Measurements from ENCODE around the gene CMKLR1. TPM values are rescaled to one million over a fixed set of nuclear protein-coding genes. Genes with fewer than 3 reads are reported as not detected.

Gene CMKLR1
- total RNA-seq, 2 donors from 2014 or later: not detected

GRCh38 chr12:108371801-108372344 lies 32.8 kb upstream of the CMKLR1 start:
- H3K9me3 Mint-ChIP-seq: peaks cover 42% of the 10 kb centered on the region
- no peak overlapping the region for H3K27ac Mint-ChIP-seq
- 80 to 95% methylated on average over 3 to 6 of the region's 6 CpGs for WGBS, 2 experiments (ENCODE audit: insufficient coverage in 1 of 2, insufficient read length in 1 of 2)
- Histone ChIP-seq H3K9me3 (ENCODE audit: control insufficient read depth, low read length) (peaks cover 46% of the 10 kb centered on the region), H3K27me3 (ENCODE audit: control insufficient read depth, insufficient read depth, low read length, poor library complexity, severe bottlenecking) (no peaks in the 10 kb centered on the region), H3K4me1 (ENCODE audit: control insufficient read depth, insufficient read depth, low read length) (no peaks in the 10 kb centered on the region), H3K27ac (ENCODE audit: low read depth, low read length) (no peak overlapping the region), H3K36me3 (ENCODE audit: control insufficient read depth, insufficient read depth, low read length) (no peaks in the 10 kb centered on the region), H3K9ac (ENCODE audit: extremely low read depth, low read length, poor library complexity, severe bottlenecking) (no peak overlapping the region), H3K4me3 (ENCODE audit: low read length) (no peak overlapping the region)
- no peak for TF ChIP-seq CTCF (conservative IDR thresholded peaks at IDR 0.05)
- no peaks in the 10 kb centered on the region for H3K4me1 Mint-ChIP-seq
- H3K36me3 Mint-ChIP-seq (ENCODE audit: low read depth): peaks cover 3% of the 10 kb centered on the region
- no peak overlapping the region for H3K4me3 Mint-ChIP-seq
- peaks cover 2% of the 10 kb centered on the region for H3K27me3 Mint-ChIP-seq (ENCODE audit: insufficient read depth)
- DNase-seq: peak; percentile 12

DNA sequence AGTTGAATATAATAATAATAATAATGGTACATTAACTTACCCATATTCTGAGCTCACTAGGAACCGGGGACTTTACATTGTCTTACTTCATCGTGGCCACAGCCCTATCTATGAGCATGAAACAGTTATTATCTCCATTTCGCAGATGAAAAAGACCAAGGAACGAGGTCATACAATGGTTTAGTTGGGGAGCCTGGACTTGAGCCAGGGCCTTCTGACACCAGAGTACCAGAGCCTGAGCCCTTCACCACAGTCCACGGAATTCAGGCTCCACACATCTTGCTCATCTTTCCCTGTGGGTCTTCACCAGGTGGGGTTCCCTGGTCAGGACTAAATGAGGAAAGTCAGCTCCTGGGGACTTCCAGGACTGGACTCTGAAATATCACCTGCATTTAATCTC lies 31.3 kb upstream of the CMKLR1 start:
- 94 to 96% methylated on average over 5 of the region's 5 CpGs for WGBS, 2 experiments (ENCODE audit: insufficient coverage in 1 of 2, insufficient read length in 1 of 2)
- no peak for TF ChIP-seq CTCF (conservative IDR thresholded peaks at IDR 0.05)
- H3K9me3 ChIP-seq (ENCODE audit: control insufficient read depth, low read length): peaks cover 32% of the 10 kb centered on the region
- H3K9me3 Mint-ChIP-seq: peaks cover 27% of the 10 kb centered on the region
- no peaks in the 10 kb centered on the region for H3K27me3 ChIP-seq (ENCODE audit: control insufficient read depth, insufficient read depth, low read length, poor library complexity, severe bottlenecking)
- peak; percentile 22 for DNase-seq
- no peaks in the 10 kb centered on the region for H3K4me1 ChIP-seq (ENCODE audit: control insufficient read depth, insufficient read depth, low read length)
- no peak overlapping the region for H3K4me3 Mint-ChIP-seq
- H3K36me3 ChIP-seq (ENCODE audit: control insufficient read depth, insufficient read depth, low read length): no peaks in the 10 kb centered on the region
- no peak overlapping the region for H3K4me3 ChIP-seq (ENCODE audit: low read length)
- H3K27me3 Mint-ChIP-seq (ENCODE audit: insufficient read depth): peaks cover 2% of the 10 kb centered on the region
- no peak overlapping the region for H3K27ac ChIP-seq (ENCODE audit: low read depth, low read length)
- H3K36me3 Mint-ChIP-seq (ENCODE audit: low read depth): peaks cover 3% of the 10 kb centered on the region
- no peak overlapping the region for H3K9ac ChIP-seq (ENCODE audit: extremely low read depth, low read length, poor library complexity, severe bottlenecking)
- no peak overlapping the region for H3K27ac Mint-ChIP-seq
- H3K4me1 Mint-ChIP-seq: no peaks in the 10 kb centered on the region

GRCh38 chr12:108369736-108370396 lies 30.8 kb upstream of the CMKLR1 start:
- peak; percentile 51 for TF ChIP-seq CTCF (conservative IDR thresholded peaks at IDR 0.05)
- no peak overlapping the region for H3K4me3 ChIP-seq (ENCODE audit: low read length)
- Mint-ChIP-seq H3K36me3 (ENCODE audit: low read depth) (peaks cover 3% of the 10 kb centered on the region), H3K27me3 (ENCODE audit: insufficient read depth) (peaks cover 2% of the 10 kb centered on the region), H3K4me3 (no peak overlapping the region), H3K9me3 (peaks cover 22% of the 10 kb centered on the region), H3K27ac (no peak overlapping the region), H3K4me1 (no peaks in the 10 kb centered on the region)
- 93 to 97% methylated on average over 2 to 5 of the region's 5 CpGs for WGBS, 2 experiments (ENCODE audit: insufficient coverage in 1 of 2, insufficient read length in 1 of 2)
- DNase-seq: peak; percentile 48
- no peaks in the 10 kb centered on the region for H3K4me1 ChIP-seq (ENCODE audit: control insufficient read depth, insufficient read depth, low read length)
- H3K9ac ChIP-seq (ENCODE audit: extremely low read depth, low read length, poor library complexity, severe bottlenecking): no peak overlapping the region
- H3K9me3 ChIP-seq (ENCODE audit: control insufficient read depth, low read length): peaks cover 26% of the 10 kb centered on the region
- H3K27me3 ChIP-seq (ENCODE audit: control insufficient read depth, insufficient read depth, low read length, poor library complexity, severe bottlenecking): no peaks in the 10 kb centered on the region
- no peaks in the 10 kb centered on the region for H3K36me3 ChIP-seq (ENCODE audit: control insufficient read depth, insufficient read depth, low read length)
- H3K27ac ChIP-seq (ENCODE audit: low read depth, low read length): no peak overlapping the region
